MM.1S (cell line): Measurements from ENCODE around the gene THUMPD1.

Experiments
- CTCF ChIP-seq: fragments of 300-600 bp; sonication (generic); IDR thresholded peaks from 2 replicates; pipeline ENCODE4 v1.5.1; 2016; ENCODE audit warnings: antibody characterized with exemption, low read length, mixed read lengths
- EZH2 ChIP-seq: fragments of 300-600 bp; sonication (generic); optimal IDR thresholded peaks from 2 replicates; pipeline ENCODE3; 2017; ENCODE audit warnings: low read depth, mild to moderate bottlenecking, antibody characterized with exemption, low read length, mixed read lengths

- TF ChIP-seq CTCF: no peak
- TF ChIP-seq EZH2: no peak
Observed at GRCh38 chr16:20782470-20782869, 40.9 kb upstream of the THUMPD1 start.
